ENCODE measurements around the gene PIP5KL1.

The PIP5KL1 gene

DNA sequence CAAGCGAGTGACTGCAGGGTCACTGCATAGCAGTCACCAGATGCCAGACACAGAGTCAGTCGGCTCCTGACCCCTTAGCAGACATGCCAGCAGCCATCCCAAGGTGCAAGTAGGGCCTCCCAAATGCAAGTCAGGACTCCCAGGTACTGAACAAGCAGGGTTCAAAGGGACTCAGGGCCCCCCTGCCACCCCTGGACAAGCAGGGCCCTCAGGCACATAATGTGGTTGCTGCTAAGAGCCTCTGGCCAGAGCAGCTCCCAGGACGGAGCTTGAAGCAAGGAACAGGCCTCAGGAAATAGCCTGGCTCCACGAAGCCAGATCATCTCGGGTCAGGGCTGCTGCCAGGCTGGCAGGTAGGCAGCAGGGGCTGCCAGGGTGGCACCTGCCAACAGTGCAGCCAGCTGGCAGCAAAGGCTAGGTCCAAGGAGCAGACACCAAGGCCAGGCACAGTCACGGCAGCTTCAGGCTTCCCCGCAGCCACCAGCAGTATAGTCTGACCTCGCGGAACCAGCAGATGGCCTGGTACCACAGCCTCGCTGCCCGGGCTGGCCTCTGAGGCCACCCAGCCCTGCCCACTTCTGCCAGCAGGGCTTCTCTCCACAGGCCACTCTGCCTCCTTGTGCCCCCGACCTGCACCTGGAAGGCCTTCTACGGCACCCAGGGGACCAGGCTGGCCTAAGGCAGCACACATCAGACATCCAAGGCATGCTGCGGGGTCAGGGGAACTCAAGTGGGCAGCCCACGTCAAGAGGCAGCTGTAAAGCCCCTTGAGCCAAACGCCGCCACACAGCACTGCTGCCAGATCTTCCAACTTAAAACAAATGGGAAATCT is 42.8 kb upstream of the PIP5KL1 start:
- CTCF ChIA-PET: interaction anchor here (1.0 to 19.7 kb wide), 6 partner anchors 8 to 60 kb away, joined by 3 to 159 read pairs (median 4); no protein-coding TSS in a partner anchor
- no peak for DNase-seq
- Mint-ChIP-seq H3K27me3 (no peaks in the 10 kb centered on the region), H3K27ac (peak overlapping the region; percentile 99), H3K9me3 (no peaks in the 10 kb centered on the region), H3K4me3 (peak overlapping the region; percentile 82), H3K4me1 (peaks cover 78% of the 10 kb centered on the region), H3K36me3 (peaks cover 91% of the 10 kb centered on the region)

DNA sequence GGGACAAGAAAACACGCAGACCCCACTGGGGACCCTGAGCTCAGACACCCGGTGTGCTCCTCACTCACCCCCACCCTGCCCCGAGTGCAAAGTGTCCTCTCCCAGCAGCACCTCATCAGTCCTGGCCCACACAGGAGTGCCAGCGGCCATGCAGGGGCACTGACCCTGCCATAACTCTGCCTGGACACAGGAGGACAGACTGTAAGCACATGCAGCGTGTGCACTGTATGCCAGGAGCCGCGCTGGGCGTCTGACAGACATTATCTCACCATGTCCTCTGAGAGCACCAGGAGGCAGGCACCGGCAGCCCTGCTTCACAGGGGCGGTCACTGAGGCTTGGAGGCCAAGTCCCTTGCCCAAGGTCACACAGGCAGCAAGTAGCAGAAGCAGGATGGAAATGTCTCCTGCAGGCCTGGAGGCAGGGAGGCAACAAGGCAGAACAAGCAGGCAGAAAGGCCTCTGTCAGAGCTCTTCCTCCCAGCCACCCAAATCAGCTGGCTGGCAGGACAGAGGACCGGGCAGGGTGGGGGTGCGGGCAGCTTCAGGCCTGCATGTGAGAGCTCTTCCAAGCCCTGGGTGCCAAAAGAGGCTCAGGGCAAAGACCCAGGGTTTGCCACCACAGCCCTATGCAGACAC is 41.8 kb upstream of the PIP5KL1 start:
- H3K36me3 Mint-ChIP-seq: peaks cover 91% of the 10 kb centered on the region
- DNase-seq: no peak

DNA sequence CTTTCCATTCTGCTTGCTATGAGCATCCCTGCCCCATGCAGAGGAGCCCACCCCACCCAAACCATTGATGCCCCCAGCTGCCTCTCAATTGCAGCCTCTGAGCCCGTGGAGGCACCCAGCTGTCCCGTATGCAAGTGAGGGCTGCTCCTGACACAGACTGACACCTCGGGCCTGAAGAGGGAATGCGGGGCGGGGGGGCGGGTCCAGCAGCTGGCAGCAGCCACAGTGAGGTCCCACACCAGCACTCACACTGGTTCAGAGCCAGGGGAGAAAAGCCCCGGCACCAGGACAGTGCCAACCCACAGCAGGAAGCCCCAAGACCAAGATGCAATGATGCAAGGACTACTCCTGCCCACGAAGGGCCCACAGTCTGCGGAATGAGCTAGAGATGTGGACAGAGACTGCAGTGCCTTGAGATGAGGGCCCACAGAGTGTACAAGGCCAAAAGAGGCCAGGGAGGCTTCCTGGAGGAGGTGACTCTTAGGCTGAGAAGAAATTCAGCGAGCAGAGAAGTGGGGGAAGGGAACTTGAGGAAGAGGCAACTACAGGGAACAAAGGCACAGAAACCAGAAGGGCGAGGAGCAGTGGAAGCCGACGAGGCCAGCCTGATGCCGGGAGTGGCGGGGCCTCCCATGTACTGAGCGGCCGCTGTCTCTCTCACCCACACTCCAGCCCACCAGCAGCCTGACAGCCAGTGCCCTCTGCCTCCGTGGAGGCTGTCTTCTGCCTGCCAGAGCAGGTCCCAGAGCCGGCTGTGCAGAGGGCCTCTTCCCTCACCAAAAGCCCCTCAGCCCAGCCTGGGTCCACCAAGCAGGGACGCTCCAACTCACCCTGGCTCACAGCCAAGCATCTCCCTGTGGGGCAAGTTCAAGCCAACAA is 41.0 kb upstream of the PIP5KL1 start:
- Mint-ChIP-seq H3K9me3 (no peaks in the 10 kb centered on the region), H3K4me1 (peaks cover 94% of the 10 kb centered on the region), H3K27ac (peak overlapping the region; percentile 99), H3K27me3 (no peaks in the 10 kb centered on the region), H3K36me3 (peaks cover 86% of the 10 kb centered on the region), H3K4me3 (peak overlapping the region; percentile 82)
- CTCF ChIA-PET: interaction anchor here (1.0 to 19.7 kb wide), 5 partner anchors 10 to 62 kb away, joined by 3 to 159 read pairs (median 3); no protein-coding TSS in a partner anchor
- DNase-seq: peak; percentile 54

More for the DNA sequence above, 41.8 kb upstream of the PIP5KL1 start:
- Mint-ChIP-seq H3K27ac (peak overlapping the region; percentile 99), H3K9me3 (no peaks in the 10 kb centered on the region), H3K4me3 (peak overlapping the region; percentile 82), H3K4me1 (peaks cover 88% of the 10 kb centered on the region), H3K27me3 (no peaks in the 10 kb centered on the region)
- CTCF ChIA-PET: interaction anchor here (1.0 to 19.7 kb wide), 4 partner anchors 9 to 61 kb away, joined by 3 to 159 read pairs (median 28); no protein-coding TSS in a partner anchor

DNA sequence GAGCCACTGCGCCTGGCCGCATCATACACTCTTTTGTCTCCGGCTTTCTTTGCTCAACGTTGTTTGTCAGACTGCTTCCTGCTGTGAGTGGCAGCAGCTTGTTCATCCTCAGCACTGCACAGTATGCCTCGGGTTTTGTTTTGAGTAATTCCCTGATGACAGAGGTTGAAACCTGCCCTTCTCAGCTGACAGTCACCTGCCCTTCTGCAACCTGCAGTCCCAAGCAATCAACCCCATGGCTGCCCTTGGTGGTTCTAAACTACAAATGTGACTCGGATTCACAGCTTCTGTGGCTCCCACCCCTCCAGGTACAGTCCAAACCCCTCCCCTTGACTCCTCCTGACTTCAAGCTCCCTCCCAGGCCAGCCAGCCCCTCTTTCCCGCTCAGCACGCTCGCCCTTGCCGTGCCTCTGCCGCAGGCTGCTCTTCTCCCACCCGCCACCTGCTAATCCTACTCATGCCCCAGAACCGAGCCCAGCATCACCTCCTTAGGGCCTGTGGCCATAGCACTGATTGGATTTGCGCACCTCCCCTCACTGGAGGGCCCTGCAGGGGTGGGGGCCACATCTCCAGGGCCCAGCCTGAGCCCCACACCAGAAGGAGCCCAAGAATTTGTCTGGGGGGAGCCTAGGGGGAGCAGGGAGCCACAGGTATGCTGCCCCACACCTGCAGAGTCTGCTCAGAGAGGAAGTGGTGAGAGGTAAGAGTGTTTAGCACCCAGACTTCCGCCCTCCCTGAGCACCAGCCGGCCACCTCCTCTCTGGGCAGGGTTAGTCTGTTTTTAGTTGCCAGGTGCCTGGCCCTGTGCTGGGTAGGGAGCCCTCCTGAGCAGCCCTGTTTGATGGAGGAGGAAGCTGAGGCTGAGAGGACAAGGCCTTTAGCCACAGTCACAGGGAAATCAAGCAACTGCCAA is 40.1 kb upstream of the PIP5KL1 start:
- peaks cover 78% of the 10 kb centered on the region for H3K36me3 Mint-ChIP-seq
- H3K9me3 Mint-ChIP-seq: no peaks in the 10 kb centered on the region
- H3K27me3 Mint-ChIP-seq: no peaks in the 10 kb centered on the region
- peaks cover 94% of the 10 kb centered on the region for H3K4me1 Mint-ChIP-seq
- H3K4me3 Mint-ChIP-seq: peak overlapping the region; percentile 82
- CTCF ChIA-PET: interaction anchor here (0.7 to 19.7 kb wide), 8 partner anchors 8 to 63 kb away, joined by 3 to 159 read pairs (median 4); no protein-coding TSS in a partner anchor
- DNase-seq: peak; percentile 83
- peak overlapping the region; percentile 99 for H3K27ac Mint-ChIP-seq

DNA sequence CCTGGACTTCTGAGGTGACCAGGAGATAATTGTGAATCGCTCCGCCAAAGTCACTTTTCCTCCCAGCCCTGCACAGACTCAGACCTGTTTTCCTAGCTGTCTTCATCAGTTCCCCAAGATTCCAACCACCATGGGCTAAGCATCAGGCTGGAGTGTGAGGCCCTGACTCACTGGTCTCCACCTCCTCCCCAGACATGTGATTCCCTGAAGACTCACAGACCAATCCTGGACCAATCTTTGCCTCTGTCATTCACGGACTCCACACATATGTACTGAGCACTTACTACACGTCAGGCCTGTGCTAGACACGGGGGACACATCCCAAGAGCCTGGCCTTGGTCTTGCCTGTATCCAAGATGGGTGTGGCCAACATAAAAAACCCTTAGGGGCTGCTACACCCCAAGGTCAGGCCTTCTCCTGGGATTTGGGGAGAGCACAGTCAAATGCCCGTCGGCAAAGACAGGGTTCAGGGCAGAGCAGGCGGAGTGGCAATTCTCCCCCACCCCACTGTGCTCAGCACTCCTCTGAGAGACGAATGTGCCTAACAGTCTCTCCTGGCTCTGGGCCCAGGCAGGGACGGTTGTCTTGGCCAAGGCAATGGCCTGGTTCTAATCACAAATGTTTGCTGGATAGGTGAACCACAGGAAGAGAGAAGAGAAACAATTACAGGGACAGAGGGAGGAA is 38.3 kb upstream of the PIP5KL1 start:
- Mint-ChIP-seq H3K27ac (peak overlapping the region; percentile 99), H3K27me3 (no peaks in the 10 kb centered on the region), H3K4me3 (peak overlapping the region; percentile 82), H3K4me1 (peaks cover 95% of the 10 kb centered on the region), H3K9me3 (no peaks in the 10 kb centered on the region), H3K36me3 (peaks cover 74% of the 10 kb centered on the region)
- DNase-seq: peak; percentile 21
- CTCF ChIA-PET: interaction anchor here (1.3 to 19.7 kb wide), 3 partner anchors 10 to 67 kb away, joined by 3 to 159 read pairs (median 4); no protein-coding TSS in a partner anchor

DNA sequence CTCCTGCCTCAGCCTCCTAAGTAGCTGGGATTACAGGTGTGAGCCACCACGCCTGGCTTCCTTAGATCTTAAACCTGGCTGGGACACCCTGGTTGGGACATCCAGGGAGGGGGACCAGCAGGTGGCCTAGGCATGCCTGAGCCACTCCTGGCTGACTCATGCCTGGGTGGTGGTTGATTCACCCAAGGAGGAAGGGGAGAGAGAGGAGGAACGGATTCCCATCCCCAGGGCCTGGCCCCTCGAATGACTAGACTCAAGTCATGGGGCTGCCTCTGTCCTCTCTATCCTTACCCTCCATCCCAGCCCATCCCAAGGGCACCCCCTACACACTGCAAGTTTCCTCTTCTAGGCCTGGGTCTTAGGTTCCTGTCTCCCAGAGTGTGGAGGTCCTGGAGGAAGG is 37.5 kb upstream of the PIP5KL1 start:
- Mint-ChIP-seq H3K27ac (peak overlapping the region; percentile 99), H3K9me3 (no peaks in the 10 kb centered on the region), H3K36me3 (peaks cover 75% of the 10 kb centered on the region), H3K4me3 (peak overlapping the region; percentile 82), H3K27me3 (no peaks in the 10 kb centered on the region), H3K4me1 (peaks cover 99% of the 10 kb centered on the region)
- CTCF ChIA-PET: interaction anchor here (0.6 to 19.7 kb wide), 5 partner anchors 11 to 68 kb away, joined by 3 to 159 read pairs (median 4); no protein-coding TSS in a partner anchor
- no peak for DNase-seq

DNA sequence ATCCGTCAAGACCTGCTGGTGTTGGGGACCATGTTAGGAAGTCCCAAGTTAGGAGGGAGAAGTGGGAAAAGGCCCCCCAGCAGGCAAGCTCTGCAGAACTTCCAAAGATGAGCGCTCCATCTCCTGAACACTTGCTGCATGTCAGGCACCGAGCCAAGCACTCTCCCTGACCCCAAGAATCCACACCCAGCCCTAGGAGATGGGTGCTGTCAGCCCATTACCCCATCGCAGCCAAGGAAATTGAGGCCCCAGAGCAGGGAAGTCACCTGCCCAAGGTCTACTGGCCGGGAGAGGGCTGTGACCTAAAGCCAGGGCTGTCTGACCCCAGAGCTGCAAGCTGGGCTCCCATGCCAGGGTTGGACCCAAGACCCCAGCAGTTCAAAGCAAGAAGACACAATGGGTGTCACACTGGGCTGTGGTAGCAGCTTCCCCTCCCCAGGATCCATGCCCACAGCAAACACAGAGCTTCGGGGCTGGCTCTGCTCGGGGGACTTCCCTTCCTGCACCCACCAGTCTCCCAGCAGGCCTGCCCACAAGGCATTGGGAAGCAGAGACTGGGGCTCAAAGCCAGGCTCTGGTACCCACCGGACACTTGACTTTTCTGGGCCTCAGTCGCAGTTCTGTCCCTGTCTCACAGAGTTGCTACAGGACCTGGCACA is 36.7 kb upstream of the PIP5KL1 start:
- Mint-ChIP-seq H3K27me3 (no peaks in the 10 kb centered on the region), H3K4me3 (peak overlapping the region; percentile 82), H3K27ac (peak overlapping the region; percentile 99), H3K4me1 (peaks cover 99% of the 10 kb centered on the region), H3K36me3 (peaks cover 78% of the 10 kb centered on the region), H3K9me3 (no peaks in the 10 kb centered on the region)
- DNase-seq: no peak
- CTCF ChIA-PET: interaction anchor here (0.6 to 19.7 kb wide), 4 partner anchors 12 to 67 kb away, joined by 3 to 159 read pairs (median 9); no protein-coding TSS in a partner anchor

DNA sequence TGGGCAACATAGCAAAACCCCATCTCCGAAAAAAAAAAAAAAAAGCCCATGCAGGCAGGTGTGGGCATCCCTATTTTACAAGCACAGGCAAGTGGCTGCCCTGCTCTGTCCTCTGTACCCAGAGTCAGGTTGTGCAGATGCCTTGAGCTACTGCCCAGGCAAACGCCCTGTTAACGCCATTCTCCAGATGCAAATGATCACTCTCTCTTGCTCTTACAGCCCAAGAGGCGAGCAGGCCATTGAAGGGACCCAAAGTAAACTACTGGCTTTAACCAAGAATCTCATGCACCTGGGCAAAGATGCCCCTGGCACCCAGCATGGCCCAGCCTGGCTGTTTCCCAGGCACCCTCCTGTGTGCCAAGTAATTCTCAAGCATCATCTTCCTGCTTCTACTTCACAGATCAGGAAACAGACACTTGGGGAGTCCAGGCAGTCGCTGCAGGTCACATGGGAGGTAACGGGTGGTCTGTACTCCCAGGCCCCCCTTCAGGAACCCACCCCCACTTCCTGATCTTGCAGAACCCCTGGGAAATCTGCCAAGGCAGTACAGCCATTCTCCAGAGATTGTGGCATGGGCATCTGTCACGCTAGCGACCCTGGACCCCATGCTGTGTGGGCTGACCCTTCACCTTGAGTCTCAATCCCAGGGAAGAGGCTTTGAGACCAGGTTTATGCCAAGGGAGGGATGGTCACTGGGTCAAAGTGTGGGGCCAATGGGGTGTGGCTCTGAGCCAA is 36.0 kb upstream of the PIP5KL1 start:
- no peaks in the 10 kb centered on the region for H3K27me3 Mint-ChIP-seq
- H3K27ac Mint-ChIP-seq: peak overlapping the region; percentile 99
- no peak for DNase-seq
- H3K4me1 Mint-ChIP-seq: peaks cover 99% of the 10 kb centered on the region
- CTCF ChIA-PET: interaction anchor here (3.2 to 19.7 kb wide), 2 partner anchors 11 to 67 kb away, joined by 15 to 159 read pairs; no protein-coding TSS in a partner anchor
- H3K9me3 Mint-ChIP-seq: no peaks in the 10 kb centered on the region
- H3K4me3 Mint-ChIP-seq: peak overlapping the region; percentile 82
- peaks cover 78% of the 10 kb centered on the region for H3K36me3 Mint-ChIP-seq

DNA sequence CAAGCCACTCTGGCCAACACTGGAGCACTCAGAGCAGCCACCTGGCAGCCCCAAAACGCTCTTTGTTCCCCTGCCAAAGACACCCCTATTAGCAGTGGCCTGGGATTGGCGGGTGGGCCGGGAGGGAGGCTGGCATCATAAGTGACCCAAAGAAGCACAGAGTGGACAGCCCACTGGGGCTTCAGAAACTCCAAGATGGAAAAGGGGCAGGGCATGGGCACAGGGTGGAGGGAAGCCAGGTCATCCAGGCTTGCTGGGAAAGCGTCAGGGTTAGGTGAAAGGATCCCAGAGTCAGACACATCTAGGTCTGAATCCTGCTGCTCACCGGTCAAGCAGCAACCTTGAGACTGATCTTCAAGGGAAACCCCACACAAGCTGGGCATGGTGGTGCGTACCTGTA is 35.4 kb upstream of the PIP5KL1 start:
- Mint-ChIP-seq H3K27me3 (no peaks in the 10 kb centered on the region), H3K27ac (peak overlapping the region; percentile 99), H3K4me1 (peaks cover 99% of the 10 kb centered on the region), H3K9me3 (no peaks in the 10 kb centered on the region), H3K4me3 (peak overlapping the region; percentile 82), H3K36me3 (peaks cover 79% of the 10 kb centered on the region)
- DNase-seq: no peak
- CTCF ChIA-PET: interaction anchor here (3.2 to 19.7 kb wide), 2 partner anchors 10 to 68 kb away, joined by 15 to 159 read pairs; no protein-coding TSS in a partner anchor

DNA sequence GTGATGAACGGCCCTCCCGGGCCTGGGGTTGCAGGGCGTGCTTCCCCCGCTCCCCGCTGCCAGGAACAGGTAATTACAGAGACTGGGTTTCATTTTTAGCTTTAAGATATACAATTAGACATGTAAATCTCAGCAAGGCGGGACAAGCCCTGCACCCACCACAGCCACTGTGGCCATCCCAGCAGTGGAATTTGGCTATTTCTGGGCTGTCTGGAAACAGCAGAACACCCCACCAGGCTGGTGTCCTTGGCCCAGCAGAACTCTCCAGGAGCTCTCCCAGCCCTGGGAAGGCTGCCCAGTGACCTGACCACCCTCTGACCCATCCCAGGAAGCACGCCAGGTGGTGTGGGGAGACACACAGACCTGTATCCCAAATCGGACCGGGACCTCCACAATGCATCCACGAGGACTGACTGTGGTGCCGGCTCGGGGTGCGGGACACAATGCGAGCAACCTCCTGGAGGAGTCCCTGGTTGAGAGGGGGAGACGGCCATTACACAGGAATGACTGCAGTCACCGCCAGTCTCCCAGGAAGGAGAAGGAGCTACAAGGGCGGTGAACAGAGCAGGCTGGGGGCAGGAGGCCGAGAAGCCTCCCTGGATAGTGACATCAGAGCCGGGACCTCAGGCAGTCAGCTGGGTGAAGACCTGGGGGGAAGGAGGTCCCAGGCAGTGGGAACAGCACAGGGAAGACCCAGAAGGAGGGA is 32.9 kb upstream of the PIP5KL1 start:
- CTCF ChIA-PET: interaction anchor here (1.6 to 17.2 kb wide), 2 partner anchors 9 to 69 kb away, joined by 7 to 247 read pairs; no protein-coding TSS in a partner anchor
- H3K27ac Mint-ChIP-seq: peak overlapping the region; percentile 84

DNA sequence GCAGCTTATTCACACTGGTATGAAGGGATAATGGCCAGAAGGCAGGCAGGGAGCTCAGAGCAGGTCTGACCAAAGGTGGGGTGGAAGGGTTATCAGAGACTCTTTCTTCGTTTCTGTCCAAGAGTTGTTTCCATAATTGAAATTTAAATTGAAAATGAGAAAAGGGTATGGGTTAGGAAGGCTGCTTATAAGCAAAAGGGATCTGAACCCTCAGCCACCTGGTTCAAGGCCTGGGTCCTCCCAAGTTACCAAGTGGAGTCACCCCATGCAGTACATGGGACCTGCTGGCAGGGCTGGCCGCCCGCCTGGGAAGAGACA is 32.4 kb upstream of the PIP5KL1 start:
- Mint-ChIP-seq H3K27me3 (no peaks in the 10 kb centered on the region), H3K4me3 (peak overlapping the region; percentile 47), H3K4me1 (peaks cover 97% of the 10 kb centered on the region), H3K27ac (peak overlapping the region; percentile 84), H3K9me3 (no peaks in the 10 kb centered on the region), H3K36me3 (peaks cover 76% of the 10 kb centered on the region)
- no peak for DNase-seq
- CTCF ChIA-PET: interaction anchor here (1.6 to 17.2 kb wide), 2 partner anchors 9 to 70 kb away, joined by 7 to 247 read pairs; no protein-coding TSS in a partner anchor

More for the DNA sequence above, 32.9 kb upstream of the PIP5KL1 start:
- Mint-ChIP-seq H3K27me3 (no peaks in the 10 kb centered on the region), H3K36me3 (peaks cover 79% of the 10 kb centered on the region), H3K9me3 (no peaks in the 10 kb centered on the region), H3K4me3 (peak overlapping the region; percentile 47), H3K4me1 (peaks cover 99% of the 10 kb centered on the region)
- no peak for DNase-seq

Data from activated naive CD4-positive, alpha-beta T cell treated with anti-CD3 and anti-CD28 coated beads, Interleukin-2, amount 10 ng/mL, durations not matched to agents 7 days and 5 days (primary cell).